Osteoblast (primary cell): ENCODE data around the gene P4HTM. TPM values are rescaled to one million over a fixed set of nuclear protein-coding genes. Genes with fewer than 3 reads are reported as not detected.
A peak's percentile ranks its signal among the peaks of the same experiment; 100 is the strongest.

Source experiments
- DNase-seq: peaks from one replicate; pipeline ENCODE4 v3.0.0; 2011; ENCODE audit warnings: low spot score, mixed read lengths; ENCODE audit not compliant: insufficient read length; ENCODE audit errors: missing footprints
- H2AFZ ChIP-seq: 2 replicates; pipeline ENCODE4 v1.6.0; 2011; ENCODE audit warnings: mild to moderate bottlenecking, low read length
- H3K27ac ChIP-seq: 2 replicates; pipeline ENCODE4 v1.5.1; 2011; ENCODE audit warnings: mild to moderate bottlenecking, low read depth, low read length, moderate library complexity
- H3K27me3 ChIP-seq: 2 replicates; pipeline ENCODE4 v1.6.0; 2012; ENCODE audit warnings: mild to moderate bottlenecking, control low read depth, inconsistent platforms, low read length, moderate library complexity; ENCODE audit not compliant: insufficient read depth
- H3K36me3 ChIP-seq: 2 replicates; pipeline ENCODE4 v1.5.1; 2011; ENCODE audit warnings: mild to moderate bottlenecking, low read length, control low read depth, moderate library complexity; ENCODE audit not compliant: insufficient read depth
- H3K4me1 ChIP-seq: 2 replicates; pipeline ENCODE4 v1.5.1; 2011; ENCODE audit warnings: mild to moderate bottlenecking, low read length, control low read depth, moderate library complexity; ENCODE audit not compliant: insufficient read depth
- H3K4me2 ChIP-seq: 2 replicates; pipeline ENCODE4 v1.6.0; 2011; ENCODE audit warnings: mild to moderate bottlenecking, low read length; ENCODE audit not compliant: insufficient read depth
- H3K4me3 ChIP-seq: fragments of 200-600 bp; sonication (generic); 3 replicates; pipeline ENCODE4 v1.5.1; 2012; ENCODE audit warnings: mild to moderate bottlenecking, low read length, inconsistent platforms; ENCODE audit not compliant: insufficient read depth
- H3K79me2 ChIP-seq: 2 replicates; pipeline ENCODE4 v1.6.0; 2012; ENCODE audit warnings: mild to moderate bottlenecking, low read length, control low read depth, inconsistent platforms; ENCODE audit not compliant: insufficient read depth
- H3K9me3 ChIP-seq: 2 replicates; pipeline ENCODE4 v1.5.1; 2011; ENCODE audit warnings: low read depth, low read length, control low read depth
- H4K20me1 ChIP-seq: 2 replicates; pipeline ENCODE4 v1.6.0; 2012; ENCODE audit warnings: mild to moderate bottlenecking, low read length, control low read depth; ENCODE audit not compliant: insufficient read depth
- CTCF ChIP-seq: IDR thresholded peaks from 2 replicates; pipeline ENCODE4 v1.5.1; 2011; ENCODE audit warnings: mild to moderate bottlenecking, low read depth, low read length, moderate library complexity; ENCODE audit errors: extremely low read depth
- total RNA-seq: library from RNA; depleted of rRNA; stranded (reverse); fragments of >200 nt; gene quantifications from 2 replicates; pipeline ENCODE4 v1.2.3, GENCODE V29; 2012

The P4HTM gene
- total RNA-seq, 1 donor, result 31.8 TPM

GRCh38 chr3:48949376-48949717 lies 40.7 kb upstream of the P4HTM start:
- no peak overlapping the region for H3K4me3 ChIP-seq
- no peak overlapping the region for H3K27ac ChIP-seq
- H3K27me3 ChIP-seq, result no peaks in the 10 kb centered on the region
- no peak for DNase-seq
- H3K4me2 ChIP-seq, result no peak overlapping the region
- peaks cover 9% of the 10 kb centered on the region for H4K20me1 ChIP-seq
- no peaks in the 10 kb centered on the region for H3K36me3 ChIP-seq
- peaks cover 70% of the 10 kb centered on the region for H3K79me2 ChIP-seq
- H2AFZ ChIP-seq, result no peak overlapping the region
- H3K4me1 ChIP-seq, result no peaks in the 10 kb centered on the region
- no peak for TF ChIP-seq CTCF
- H3K9me3 ChIP-seq, result no peaks in the 10 kb centered on the region

GRCh38 chr3:48950051-48950450 lies 40.0 kb upstream of the P4HTM start:
- no peak for TF ChIP-seq CTCF
- no peak for DNase-seq
- H3K79me2 ChIP-seq, result peaks cover 70% of the 10 kb centered on the region

GRCh38 chr3:48951764-48952163 lies 38.3 kb upstream of the P4HTM start:
- no peaks in the 10 kb centered on the region for H3K36me3 ChIP-seq
- H3K79me2 ChIP-seq, result peaks cover 67% of the 10 kb centered on the region
- no peaks in the 10 kb centered on the region for H3K9me3 ChIP-seq
- DNase-seq, result no peak
- TF ChIP-seq CTCF, result no peak
- H4K20me1 ChIP-seq, result peaks cover 6% of the 10 kb centered on the region
- no peak overlapping the region for H2AFZ ChIP-seq
- no peaks in the 10 kb centered on the region for H3K27me3 ChIP-seq
- H3K4me1 ChIP-seq, result no peaks in the 10 kb centered on the region
- H3K4me3 ChIP-seq, result no peak overlapping the region
- H3K4me2 ChIP-seq, result no peak overlapping the region
- H3K27ac ChIP-seq, result no peak overlapping the region

More at GRCh38 chr3:48950051-48950450, 40.0 kb upstream of the P4HTM start:
- Histone ChIP-seq H3K36me3 (no peaks in the 10 kb centered on the region), H3K4me3 (no peak overlapping the region), H3K27me3 (no peaks in the 10 kb centered on the region), H3K27ac (no peak overlapping the region), H3K4me1 (no peaks in the 10 kb centered on the region), H4K20me1 (peaks cover 8% of the 10 kb centered on the region), H2AFZ (no peak overlapping the region), H3K4me2 (no peak overlapping the region), H3K9me3 (no peaks in the 10 kb centered on the region)

- H3K9me3 ChIP-seq, result no peaks in the 10 kb centered on the region
- no peak overlapping the region for H2AFZ ChIP-seq
- no peak overlapping the region for H3K4me2 ChIP-seq
- TF ChIP-seq CTCF, result peak; percentile 39
- H3K79me2 ChIP-seq, result peaks cover 70% of the 10 kb centered on the region
- peaks cover 5% of the 10 kb centered on the region for H3K36me3 ChIP-seq
- no peak overlapping the region for H3K4me3 ChIP-seq
- no peak overlapping the region for H3K27ac ChIP-seq
- DNase-seq, result peak; percentile 29
- no peaks in the 10 kb centered on the region for H3K27me3 ChIP-seq
- no peaks in the 10 kb centered on the region for H3K4me1 ChIP-seq
- peaks cover 8% of the 10 kb centered on the region for H4K20me1 ChIP-seq
Observed at GRCh38 chr3:48952510-48953118, 37.4 kb upstream of the P4HTM start.
